ENCODE data around the gene CRYBB1.

CRYBB1 gene

DNA sequence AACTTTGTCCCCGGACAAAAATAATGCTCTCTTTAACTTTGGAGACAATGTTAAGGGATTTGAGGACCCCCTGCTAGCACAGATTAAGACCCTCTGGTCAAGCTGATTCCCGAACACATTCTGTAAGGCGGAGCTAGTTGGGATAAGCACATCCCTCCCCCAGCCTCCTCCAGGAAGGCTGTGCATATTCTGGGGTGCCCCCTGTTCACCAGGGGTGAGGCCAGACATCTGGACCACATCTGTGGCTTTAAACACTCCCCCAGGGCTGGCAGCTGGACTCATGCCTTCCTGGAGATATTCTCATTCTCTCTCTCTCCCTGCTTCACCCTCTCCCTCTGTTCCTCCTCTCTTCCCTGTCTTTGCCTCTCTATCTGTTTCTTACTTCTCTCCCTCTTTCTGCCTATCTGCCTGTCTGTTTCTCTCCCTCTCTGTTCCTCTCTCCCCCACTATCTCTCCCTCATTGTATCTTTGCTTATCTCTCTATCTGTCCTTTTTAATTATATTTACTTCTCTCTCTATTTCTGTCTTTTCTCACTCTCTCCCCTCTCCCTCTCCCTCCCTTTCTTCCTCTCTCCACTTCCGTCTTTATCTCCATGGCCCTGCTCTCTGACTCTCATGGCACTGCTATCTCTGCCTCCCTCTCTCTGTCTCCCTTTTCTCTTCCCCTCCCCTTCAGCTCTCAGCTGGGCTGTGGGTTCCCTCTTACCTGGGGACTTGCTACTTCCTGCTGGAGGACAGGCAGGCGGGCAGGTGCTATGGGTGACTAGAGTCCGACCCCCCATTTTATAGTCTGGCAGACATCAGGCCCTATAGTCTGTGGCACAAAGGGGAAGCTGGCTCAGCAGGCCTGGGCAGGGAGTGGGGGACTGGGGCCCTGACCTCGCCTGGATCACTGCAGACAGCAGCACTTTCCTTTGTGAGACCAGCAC lies at the start of gene CRYBB1:
CRYBB1 (minus strand) TSS at position 757 of the 929 bp plus-strand sequence. CDS start 1,708 bp downstream, outside the sequence.
- H3K4me1 ChIP-seq (ENCODE audit: control insufficient read depth, insufficient read depth, low read length) = peaks cover 52% of the 10 kb centered on the region
- H3K27me3 ChIP-seq (ENCODE audit: control insufficient read depth, insufficient read depth, low read length) = peaks cover 11% of the 10 kb centered on the region
- H3K27ac ChIP-seq (ENCODE audit: low read depth, low read length) = no peak within 1 kb of the TSS; the same call in 1 of the 2 replicates

DNA sequence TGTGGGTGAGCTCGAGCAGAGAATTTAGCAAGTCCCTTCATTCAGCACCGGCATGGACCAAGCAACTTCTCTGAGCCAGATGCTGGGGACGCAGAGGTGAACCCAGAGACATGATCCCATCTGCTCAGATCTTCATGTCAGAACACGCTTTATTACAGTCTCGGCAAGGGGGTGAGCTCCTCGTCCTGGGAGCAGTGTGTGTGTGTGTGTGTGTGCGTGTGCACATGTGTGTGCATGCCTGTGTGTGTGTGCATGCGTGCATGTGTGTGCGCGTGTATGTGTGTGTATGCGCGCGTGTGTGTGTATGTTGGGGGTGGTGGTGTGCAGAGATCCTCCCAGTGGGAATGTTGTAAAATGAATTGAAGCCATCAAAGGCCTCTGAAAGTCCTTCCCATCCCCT lies 49.3 kb upstream of the CRYBB1 start:
- no peak overlapping the region for H3K27ac ChIP-seq (ENCODE audit: low read depth, low read length)
- H3K9me3 ChIP-seq (ENCODE audit: control insufficient read depth, insufficient read depth, low read depth, low read length) = no peaks in the 10 kb centered on the region
- H3K4me3 ChIP-seq (ENCODE audit: low read depth, low read length) = no peak overlapping the region
- no peaks in the 10 kb centered on the region for H3K27me3 ChIP-seq (ENCODE audit: control insufficient read depth, insufficient read depth, low read length)
- no peak overlapping the region for H3K9ac ChIP-seq (ENCODE audit: low read length)
- peaks cover 20% of the 10 kb centered on the region; the same call in 1 of the 2 replicates for H3K36me3 ChIP-seq (ENCODE audit: control insufficient read depth, insufficient read depth, low read length)
- H3K4me1 ChIP-seq (ENCODE audit: control insufficient read depth, insufficient read depth, low read length) = peaks cover 12% of the 10 kb centered on the region

More for the DNA sequence above, at the start of gene CRYBB1:
- H3K36me3 ChIP-seq (ENCODE audit: control insufficient read depth, insufficient read depth, low read length) = no peaks in the 10 kb centered on the region
- H3K9me3 ChIP-seq (ENCODE audit: control insufficient read depth, insufficient read depth, low read depth, low read length) = no peaks in the 10 kb centered on the region
- peak within 1 kb of the TSS; percentile 7 for H3K9ac ChIP-seq (ENCODE audit: low read length)
- H3K4me3 ChIP-seq (ENCODE audit: low read depth, low read length) = 0 out of 2 replicates have a peak within 1 kb of the TSS, but pooled peaks have one; percentile 5

- Histone ChIP-seq H3K27me3 (ENCODE audit: control insufficient read depth, insufficient read depth, low read length) (no peaks in the 10 kb centered on the region), H3K4me3 (ENCODE audit: low read depth, low read length) (no peak overlapping the region), H3K27ac (ENCODE audit: low read depth, low read length) (no peak overlapping the region), H3K9ac (ENCODE audit: low read length) (no peak overlapping the region), H3K36me3 (ENCODE audit: control insufficient read depth, insufficient read depth, low read length) (peaks cover 20% of the 10 kb centered on the region; the same call in 1 of the 2 replicates), H3K9me3 (ENCODE audit: control insufficient read depth, insufficient read depth, low read depth, low read length) (no peaks in the 10 kb centered on the region), H3K4me1 (ENCODE audit: control insufficient read depth, insufficient read depth, low read length) (peaks cover 14% of the 10 kb centered on the region)
Observed at GRCh38 chr22:26665813-26666231, 48.0 kb upstream of the CRYBB1 start.

DNA sequence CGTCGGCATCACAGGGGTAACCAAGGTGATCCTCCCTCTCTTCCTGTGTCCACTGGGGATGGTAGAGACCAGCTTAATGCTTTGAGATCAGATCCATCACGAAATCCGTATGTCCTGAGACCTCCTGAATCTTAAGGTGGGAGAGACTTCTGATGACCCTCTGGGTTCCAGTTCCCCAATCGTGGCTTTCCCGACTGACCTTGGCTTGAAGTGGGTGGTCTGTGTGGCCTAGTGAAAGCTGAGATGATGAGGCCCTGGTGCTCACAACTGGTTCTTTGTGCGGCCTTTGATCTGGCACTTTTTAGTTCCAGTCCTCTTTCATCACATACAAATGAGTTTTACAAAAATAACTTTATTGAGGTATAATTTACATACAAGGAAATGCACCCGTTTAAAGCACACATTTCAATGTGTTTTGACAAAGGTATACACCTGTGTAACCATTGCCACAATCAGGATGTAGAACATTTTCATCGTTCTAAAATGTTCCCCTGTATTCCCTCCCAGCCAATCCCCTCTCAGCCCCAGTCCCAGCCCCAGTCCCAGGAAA lies 45.6 kb upstream of the CRYBB1 start:
- H3K36me3 ChIP-seq (ENCODE audit: control insufficient read depth, insufficient read depth, low read length) = peaks cover 17% of the 10 kb centered on the region; the same call in 1 of the 2 replicates
- peaks cover 21% of the 10 kb centered on the region for H3K4me1 ChIP-seq (ENCODE audit: control insufficient read depth, insufficient read depth, low read length)
- no peak overlapping the region for H3K4me3 ChIP-seq (ENCODE audit: low read depth, low read length)
- H3K27ac ChIP-seq (ENCODE audit: low read depth, low read length) = no peak overlapping the region
- H3K27me3 ChIP-seq (ENCODE audit: control insufficient read depth, insufficient read depth, low read length) = peaks cover under 1% of the 10 kb centered on the region; the same call in 1 of the 2 replicates
- no peaks in the 10 kb centered on the region for H3K9me3 ChIP-seq (ENCODE audit: control insufficient read depth, insufficient read depth, low read depth, low read length)
- no peak overlapping the region for H3K9ac ChIP-seq (ENCODE audit: low read length)

DNA sequence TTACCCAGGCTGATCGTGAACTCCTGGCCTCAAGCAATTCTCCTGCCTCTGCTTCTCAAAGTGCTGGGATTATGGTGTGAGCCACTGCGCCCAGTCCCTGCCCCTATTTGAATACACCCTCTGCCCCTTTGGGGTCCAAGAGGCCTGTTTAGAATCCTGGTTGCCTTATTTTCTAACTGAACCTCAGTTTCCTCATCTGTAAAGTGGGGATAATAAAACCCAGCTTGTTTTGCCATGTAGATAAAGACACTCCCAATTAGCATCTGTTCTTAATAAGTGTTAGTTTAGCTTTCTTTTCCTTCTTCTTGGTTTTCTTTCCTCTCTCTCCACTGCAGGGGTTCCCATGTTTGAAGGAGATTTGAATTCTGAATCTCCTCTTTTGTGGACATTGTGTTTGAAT lies 44.3 kb upstream of the CRYBB1 start:
- H3K9me3 ChIP-seq (ENCODE audit: control insufficient read depth, insufficient read depth, low read depth, low read length) = no peaks in the 10 kb centered on the region
- no peak overlapping the region for H3K4me3 ChIP-seq (ENCODE audit: low read depth, low read length)
- peaks cover 13% of the 10 kb centered on the region; the same call in 1 of the 2 replicates for H3K36me3 ChIP-seq (ENCODE audit: control insufficient read depth, insufficient read depth, low read length)
- H3K9ac ChIP-seq (ENCODE audit: low read length) = no peak overlapping the region
- H3K27ac ChIP-seq (ENCODE audit: low read depth, low read length) = no peak overlapping the region
- H3K27me3 ChIP-seq (ENCODE audit: control insufficient read depth, insufficient read depth, low read length) = peaks cover 13% of the 10 kb centered on the region
- H3K4me1 ChIP-seq (ENCODE audit: control insufficient read depth, insufficient read depth, low read length) = peaks cover 21% of the 10 kb centered on the region

- Histone ChIP-seq H3K27ac (ENCODE audit: low read depth, low read length) (peak overlapping the region; percentile 63; the same call in 1 of the 2 replicates), H3K9ac (ENCODE audit: low read length) (peak overlapping the region; percentile 62)
Observed at GRCh38 chr22:26660961-26661578, 43.2 kb upstream of the CRYBB1 start.

GRCh38 chr22:26660356-26660755 lies 42.5 kb upstream of the CRYBB1 start:
- Histone ChIP-seq H3K4me1 (ENCODE audit: control insufficient read depth, insufficient read depth, low read length) (peaks cover 21% of the 10 kb centered on the region), H3K27ac (ENCODE audit: low read depth, low read length) (peak overlapping the region; percentile 63; the same call in 1 of the 2 replicates), H3K9ac (ENCODE audit: low read length) (peak overlapping the region; percentile 62), H3K4me3 (ENCODE audit: low read depth, low read length) (no peak overlapping the region), H3K27me3 (ENCODE audit: control insufficient read depth, insufficient read depth, low read length) (peaks cover 26% of the 10 kb centered on the region), H3K9me3 (ENCODE audit: control insufficient read depth, insufficient read depth, low read depth, low read length) (no peaks in the 10 kb centered on the region), H3K36me3 (ENCODE audit: control insufficient read depth, insufficient read depth, low read length) (peaks cover 10% of the 10 kb centered on the region; the same call in 1 of the 2 replicates)

More at GRCh38 chr22:26660961-26661578, 43.2 kb upstream of the CRYBB1 start:
- H3K4me3 ChIP-seq (ENCODE audit: low read depth, low read length) = no peak overlapping the region
- H3K27me3 ChIP-seq (ENCODE audit: control insufficient read depth, insufficient read depth, low read length) = peaks cover 22% of the 10 kb centered on the region
- H3K9me3 ChIP-seq (ENCODE audit: control insufficient read depth, insufficient read depth, low read depth, low read length) = no peaks in the 10 kb centered on the region
- peaks cover 21% of the 10 kb centered on the region for H3K4me1 ChIP-seq (ENCODE audit: control insufficient read depth, insufficient read depth, low read length)
- peaks cover 10% of the 10 kb centered on the region; the same call in 1 of the 2 replicates for H3K36me3 ChIP-seq (ENCODE audit: control insufficient read depth, insufficient read depth, low read length)

- Histone ChIP-seq H3K36me3 (ENCODE audit: control insufficient read depth, insufficient read depth, low read length) (peaks cover 10% of the 10 kb centered on the region; the same call in 1 of the 2 replicates), H3K27ac (ENCODE audit: low read depth, low read length) (peak overlapping the region; percentile 71), H3K9me3 (ENCODE audit: control insufficient read depth, insufficient read depth, low read depth, low read length) (no peaks in the 10 kb centered on the region), H3K9ac (ENCODE audit: low read length) (peak overlapping the region; percentile 51), H3K4me3 (ENCODE audit: low read depth, low read length) (peak overlapping the region; percentile 86), H3K27me3 (ENCODE audit: control insufficient read depth, insufficient read depth, low read length) (peaks cover 27% of the 10 kb centered on the region), H3K4me1 (ENCODE audit: control insufficient read depth, insufficient read depth, low read length) (peaks cover 18% of the 10 kb centered on the region)
Observed at GRCh38 chr22:26658671-26659478, 41.0 kb upstream of the CRYBB1 start.

DNA sequence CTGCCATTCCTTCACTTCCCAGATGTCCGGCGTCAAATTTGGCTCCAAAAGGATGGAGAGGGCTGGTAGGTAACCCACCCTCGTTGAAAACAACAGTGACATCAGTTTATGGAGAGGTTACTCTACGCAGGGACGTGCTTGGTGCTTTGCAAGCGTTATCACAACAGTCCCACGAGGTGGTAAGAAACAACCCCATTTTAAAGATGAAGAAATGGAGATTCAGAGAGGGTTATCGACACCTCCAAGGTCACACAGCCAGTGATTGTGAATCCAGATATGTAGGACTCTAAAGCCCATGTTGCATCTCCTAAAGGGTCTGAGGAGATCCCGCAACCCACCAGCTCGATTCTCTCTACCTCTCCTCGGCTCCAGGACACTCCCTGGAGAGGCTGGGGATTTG lies 40.3 kb upstream of the CRYBB1 start:
- peaks cover 27% of the 10 kb centered on the region for H3K27me3 ChIP-seq (ENCODE audit: control insufficient read depth, insufficient read depth, low read length)
- peaks cover 18% of the 10 kb centered on the region for H3K4me1 ChIP-seq (ENCODE audit: control insufficient read depth, insufficient read depth, low read length)
- peak overlapping the region; percentile 86 for H3K4me3 ChIP-seq (ENCODE audit: low read depth, low read length)
- peaks cover 5% of the 10 kb centered on the region; the same call in 1 of the 2 replicates for H3K36me3 ChIP-seq (ENCODE audit: control insufficient read depth, insufficient read depth, low read length)
- peak overlapping the region; percentile 51 for H3K9ac ChIP-seq (ENCODE audit: low read length)
- H3K9me3 ChIP-seq (ENCODE audit: control insufficient read depth, insufficient read depth, low read depth, low read length) = no peaks in the 10 kb centered on the region
- 0 out of 2 replicates have a peak overlapping the region, but pooled peaks have one; percentile 3 for H3K27ac ChIP-seq (ENCODE audit: low read depth, low read length)
